ENCODE results near the gene MEF2C. TPM values are rescaled to one million over a fixed set of nuclear protein-coding genes. Genes with fewer than 3 reads are reported as not detected.

MEF2C gene
- total RNA-seq, 1 experiment from 2014 or later: 13.0 TPM

- H3K79me2 ChIP-seq (ENCODE audit: insufficient read depth, low read length): no peaks in the 10 kb centered on the region
- DNase-seq (ENCODE audit: low read depth, low spot score) (no peak), ATAC-seq (no peak)
- H3K9ac ChIP-seq (ENCODE audit: low read length): no peak overlapping the region
- no peaks in the 10 kb centered on the region for H3K36me3 ChIP-seq (ENCODE audit: control insufficient read depth in 1 of 2, insufficient read depth in 2 of 2, low read length in 2 of 2)
- no TSS peak for BruUV-seq (replicated peaks)
- H3K4me1 ChIP-seq (ENCODE audit: control insufficient read depth in 1 of 2, insufficient read depth in 2 of 2, low read length in 2 of 2): no peaks in the 10 kb centered on the region
- H4K20me1 ChIP-seq (ENCODE audit: insufficient read depth): no peaks in the 10 kb centered on the region
- H3K4me2 ChIP-seq (ENCODE audit: low read length): no peak overlapping the region
- H3K27me3 ChIP-seq (ENCODE audit: insufficient read depth, low read length): no peaks in the 10 kb centered on the region
- H3K27ac ChIP-seq (ENCODE audit: low read depth, low read length): no peak overlapping the region
- no peaks in the 10 kb centered on the region for H3K9me2 ChIP-seq (ENCODE audit: insufficient read depth)
- no peak overlapping the region for H2AFZ ChIP-seq (ENCODE audit: low read depth, low read length, poor library complexity, severe bottlenecking)
- H3K4me3 ChIP-seq (replicated peaks in 1 of 2; ENCODE audit: low read depth in 1 of 2, low read length in 2 of 2): no peak overlapping the region
- intact Hi-C loops (cut with micrococcal nuclease): no loop called here
- TF ChIP-seq POLR2A (IDR thresholded peaks at IDR 0.05; ENCODE audit: borderline replicate concordance, extremely low read depth, insufficient read depth, insufficient read length) (no peak), ATF3 (IDR thresholded peaks at IDR 0.05) (no peak), TCF7L2 (IDR thresholded peaks at IDR 0.05; ENCODE audit: borderline replicate concordance, extremely low read depth, insufficient read depth, insufficient read length) (no peak), SRF (IDR thresholded peaks at IDR 0.05; ENCODE audit: low read depth) (no peak), JUND (IDR thresholded peaks at IDR 0.05) (no peak), ZFX (IDR thresholded peaks at IDR 0.05) (no peak), ZNF274 (IDR thresholded peaks at IDR 0.05; ENCODE audit: low read depth, low read length) (no peak), CBX3 (IDR thresholded peaks at IDR 0.05; ENCODE audit: low read depth) (no peak), CEBPB (IDR thresholded peaks at IDR 0.05; ENCODE audit: low read depth) (no peak), REST (IDR thresholded peaks at IDR 0.05; ENCODE audit: low read depth) (no peak), EGR1 (IDR thresholded peaks at IDR 0.05; ENCODE audit: low read depth) (no peak), CTCF (IDR thresholded peaks at IDR 0.05 in 2 of 3, conservative IDR thresholded peaks at IDR 0.05 in 1 of 3; ENCODE audit: borderline replicate concordance in 1 of 3, insufficient read depth in 1 of 3, low read depth in 2 of 3, low read length in 2 of 3) (no peak), YY1 (IDR thresholded peaks at IDR 0.05; ENCODE audit: extremely low read depth, insufficient replicate concordance, low read depth, low read length) (no peak), ELF1 (IDR thresholded peaks at IDR 0.05; ENCODE audit: borderline replicate concordance, low read depth) (no peak), MAX (IDR thresholded peaks at IDR 0.05) (no peak), POLR2AphosphoS5 (IDR thresholded peaks at IDR 0.05; ENCODE audit: low read depth, low read length) (no peak), SIN3A (IDR thresholded peaks at IDR 0.05; ENCODE audit: low read depth) (no peak), EZH2phosphoT487 (IDR thresholded peaks at IDR 0.05; ENCODE audit: borderline replicate concordance) (no peak), RAD21 (IDR thresholded peaks at IDR 0.05; ENCODE audit: low read depth) (no peak), SP1 (IDR thresholded peaks at IDR 0.05; ENCODE audit: low read depth) (no peak)
- ChIA-PET RAD21 (ENCODE audit: low non-redundant PET in 1 of 2, low total read pairs in 2 of 2, uncharacterized antibody in 2 of 2, unreplicated experiment in 2 of 2) (no interaction called here), POLR2A (no interaction called here), CTCF (no interaction called here)
- no peaks in the 10 kb centered on the region for H3K9me3 ChIP-seq (ENCODE audit: control insufficient read depth in 1 of 2, insufficient read depth in 1 of 2, low read depth in 1 of 2, low read length in 2 of 2)
Observed at GRCh38 chr5:88813805-88814575, 69.0 kb downstream of the MEF2C start.
